Panc1 (cell line): ENCODE measurements around the gene MEGF9. TPM values are rescaled to one million over a fixed set of nuclear protein-coding genes. Genes with fewer than 3 reads are reported as not detected.

Experiments used
- ATAC-seq: fragments of 200-7000 bp; cut with Tn5 transposase; 2 replicates; pipeline ENCODE4 v1.9.1; 2020; ENCODE audit warnings: mild to moderate bottlenecking, moderate library complexity
- BruUV-seq: library from RNA; stranded (reverse); fragments of 400-500 nt; replicated peaks from 2 replicates; lab custom pipeline; 2021; lab: Mats Ljungman, UMichigan
- CTCF ChIA-PET: fragments of 300-600 bp; sonication (Branson Sonifier 250); formaldehyde crosslinking; loops from one replicate; lab custom pipeline; 2022; ENCODE audit warnings: antibody characterized with exemption; lab: Charles Lee
- POLR2A ChIA-PET: fragments of 300-600 bp; sonication (Branson Sonifier 250); formaldehyde crosslinking; loops from one replicate; lab custom pipeline; 2022; ENCODE audit warnings: antibody characterized with exemption; lab: Charles Lee
- DNase-seq: peaks from one replicate; pipeline ENCODE4 v3.0.0-alpha.2; 2010; ENCODE audit warnings: low read depth, low spot score
- H3K27ac ChIP-seq: 2 replicates; pipeline ENCODE4 v1.5.1; 2011; ENCODE audit warnings: mild to moderate bottlenecking, low read length, inconsistent platforms
- H3K27me3 ChIP-seq: fragments of 200-500 bp; sonication (Bioruptor generic); 2 replicates; pipeline ENCODE4 v1.6.0; 2014; ENCODE audit warnings: low read length, inconsistent platforms; ENCODE audit not compliant: control insufficient read depth, insufficient read depth
- H3K36me3 ChIP-seq: fragments of 200-500 bp; sonication (Bioruptor generic); 2 replicates; pipeline ENCODE4 v1.5.1; 2014; ENCODE audit warnings: inconsistent platforms, mild to moderate bottlenecking, low read length, moderate library complexity; ENCODE audit not compliant: control insufficient read depth, insufficient read depth
- H3K4me1 ChIP-seq: 2 replicates; pipeline ENCODE4 v1.5.1; 2011; ENCODE audit warnings: inconsistent platforms, mild to moderate bottlenecking, low read length, moderate library complexity; ENCODE audit not compliant: control insufficient read depth, insufficient read depth
- H3K4me3 ChIP-seq, 2 experiments: 2 replicates each; pipeline ENCODE4 v1.5.1; 2011 to 2012; ENCODE audit warnings: low read depth in 2 of 2, low read length in 2 of 2, mild to moderate bottlenecking in 2 of 2, inconsistent platforms in 1 of 2, moderate library complexity in 1 of 2
- H3K9me3 ChIP-seq: fragments of 200-500 bp; sonication (Bioruptor generic); 2 replicates; pipeline ENCODE4 v1.5.1; 2014; ENCODE audit warnings: low read depth, mild to moderate bottlenecking, inconsistent platforms, low read length, moderate library complexity; ENCODE audit not compliant: control insufficient read depth, insufficient read depth
- POLR2AphosphoS5 ChIP-seq: IDR thresholded peaks from 2 replicates; pipeline ENCODE4 v1.6.1; 2012; ENCODE audit warnings: mild to moderate bottlenecking, low read depth, low read length, moderate library complexity
- SIN3A ChIP-seq: IDR thresholded peaks from 2 replicates; pipeline ENCODE4 v1.6.1; 2012; ENCODE audit warnings: low read depth, mild to moderate bottlenecking, low read length, moderate library complexity, borderline replicate concordance; ENCODE audit not compliant: insufficient read depth
- TCF7L2 ChIP-seq: IDR thresholded peaks from 2 replicates; pipeline ENCODE4 v1.6.1; 2011; ENCODE audit warnings: mild to moderate bottlenecking, low read depth, low read length, inconsistent platforms
- in situ Hi-C: cut with HindIII; loops from 2 replicates; pipeline ENCODE4 v1.10.0; 2016; ENCODE audit warnings: low sequenced_read_pairs, low pct_unique_long_range_greater_than_20kb
- intact Hi-C: fragments of 100-400 bp; cut with micrococcal nuclease; formaldehyde crosslinking; loops from one replicate; pipeline ENCODE4 v1.10.0; 2022; ENCODE audit not compliant: unreplicated experiment
- total RNA-seq: library from RNA; stranded (reverse); gene quantifications from one replicate; pipeline ENCODE4 v1.2.1, GENCODE V29; 2021; ENCODE audit not compliant: unreplicated experiment
- TF ChIP-seq, protein P1 (sequence below), 2 experiments: IDR thresholded peaks; 2 replicates each; pipeline ENCODE4 v1.6.1; 2011 to 2012; ENCODE audit warnings: low read depth in 2 of 2, control low read depth in 1 of 2, low read length in 1 of 2, mild to moderate bottlenecking in 1 of 2, moderate library complexity in 1 of 2; ENCODE audit not compliant: insufficient read depth in 1 of 2
- TF ChIP-seq, protein P2 (sequence below): fragments of 450-650 bp; IDR thresholded peaks from 2 replicates; pipeline ENCODE4 v1.5.1; 2017; ENCODE audit warnings: mild to moderate bottlenecking

Gene MEGF9
- total RNA-seq, 1 experiment from 2014 or later: 6.3 TPM

DNA sequence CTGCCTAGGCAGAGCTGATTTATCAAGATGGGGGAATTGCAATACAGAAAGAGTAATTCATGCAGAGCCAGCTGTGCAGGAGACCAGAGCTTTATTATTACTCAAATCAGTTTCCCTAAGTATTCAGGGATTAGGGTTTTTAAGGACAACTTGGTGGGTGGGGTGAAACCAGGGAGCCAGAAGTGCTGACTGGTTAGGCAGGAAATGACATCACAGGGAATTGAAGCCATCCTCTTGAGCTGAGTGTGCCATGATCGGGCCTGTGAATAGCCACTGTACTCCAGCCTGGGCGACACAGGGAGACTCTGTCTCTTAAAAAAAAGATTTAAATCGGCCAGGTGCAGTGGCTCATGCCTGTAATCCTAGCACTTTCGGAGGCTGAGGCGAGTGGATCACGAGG, 89.0 kb downstream of the MEGF9 start:
- H3K9me3 ChIP-seq: no peaks in the 10 kb centered on the region
- no peak for TF ChIP-seq SIN3A
- no peak for TF ChIP-seq TCF7L2
- TF ChIP-seq, protein P1, sequence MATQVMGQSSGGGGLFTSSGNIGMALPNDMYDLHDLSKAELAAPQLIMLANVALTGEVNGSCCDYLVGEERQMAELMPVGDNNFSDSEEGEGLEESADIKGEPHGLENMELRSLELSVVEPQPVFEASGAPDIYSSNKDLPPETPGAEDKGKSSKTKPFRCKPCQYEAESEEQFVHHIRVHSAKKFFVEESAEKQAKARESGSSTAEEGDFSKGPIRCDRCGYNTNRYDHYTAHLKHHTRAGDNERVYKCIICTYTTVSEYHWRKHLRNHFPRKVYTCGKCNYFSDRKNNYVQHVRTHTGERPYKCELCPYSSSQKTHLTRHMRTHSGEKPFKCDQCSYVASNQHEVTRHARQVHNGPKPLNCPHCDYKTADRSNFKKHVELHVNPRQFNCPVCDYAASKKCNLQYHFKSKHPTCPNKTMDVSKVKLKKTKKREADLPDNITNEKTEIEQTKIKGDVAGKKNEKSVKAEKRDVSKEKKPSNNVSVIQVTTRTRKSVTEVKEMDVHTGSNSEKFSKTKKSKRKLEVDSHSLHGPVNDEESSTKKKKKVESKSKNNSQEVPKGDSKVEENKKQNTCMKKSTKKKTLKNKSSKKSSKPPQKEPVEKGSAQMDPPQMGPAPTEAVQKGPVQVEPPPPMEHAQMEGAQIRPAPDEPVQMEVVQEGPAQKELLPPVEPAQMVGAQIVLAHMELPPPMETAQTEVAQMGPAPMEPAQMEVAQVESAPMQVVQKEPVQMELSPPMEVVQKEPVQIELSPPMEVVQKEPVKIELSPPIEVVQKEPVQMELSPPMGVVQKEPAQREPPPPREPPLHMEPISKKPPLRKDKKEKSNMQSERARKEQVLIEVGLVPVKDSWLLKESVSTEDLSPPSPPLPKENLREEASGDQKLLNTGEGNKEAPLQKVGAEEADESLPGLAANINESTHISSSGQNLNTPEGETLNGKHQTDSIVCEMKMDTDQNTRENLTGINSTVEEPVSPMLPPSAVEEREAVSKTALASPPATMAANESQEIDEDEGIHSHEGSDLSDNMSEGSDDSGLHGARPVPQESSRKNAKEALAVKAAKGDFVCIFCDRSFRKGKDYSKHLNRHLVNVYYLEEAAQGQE (IDR thresholded peaks at IDR 0.05; ENCODE audit: insufficient read depth in 1 of 2, low read depth in 2 of 2, low read length in 1 of 2): no peak
- TF ChIP-seq, protein P2, sequence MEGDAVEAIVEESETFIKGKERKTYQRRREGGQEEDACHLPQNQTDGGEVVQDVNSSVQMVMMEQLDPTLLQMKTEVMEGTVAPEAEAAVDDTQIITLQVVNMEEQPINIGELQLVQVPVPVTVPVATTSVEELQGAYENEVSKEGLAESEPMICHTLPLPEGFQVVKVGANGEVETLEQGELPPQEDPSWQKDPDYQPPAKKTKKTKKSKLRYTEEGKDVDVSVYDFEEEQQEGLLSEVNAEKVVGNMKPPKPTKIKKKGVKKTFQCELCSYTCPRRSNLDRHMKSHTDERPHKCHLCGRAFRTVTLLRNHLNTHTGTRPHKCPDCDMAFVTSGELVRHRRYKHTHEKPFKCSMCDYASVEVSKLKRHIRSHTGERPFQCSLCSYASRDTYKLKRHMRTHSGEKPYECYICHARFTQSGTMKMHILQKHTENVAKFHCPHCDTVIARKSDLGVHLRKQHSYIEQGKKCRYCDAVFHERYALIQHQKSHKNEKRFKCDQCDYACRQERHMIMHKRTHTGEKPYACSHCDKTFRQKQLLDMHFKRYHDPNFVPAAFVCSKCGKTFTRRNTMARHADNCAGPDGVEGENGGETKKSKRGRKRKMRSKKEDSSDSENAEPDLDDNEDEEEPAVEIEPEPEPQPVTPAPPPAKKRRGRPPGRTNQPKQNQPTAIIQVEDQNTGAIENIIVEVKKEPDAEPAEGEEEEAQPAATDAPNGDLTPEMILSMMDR: no peak
- no peak for TF ChIP-seq POLR2AphosphoS5
- no peaks in the 10 kb centered on the region for H3K36me3 ChIP-seq
- no peak for DNase-seq
- H3K27ac ChIP-seq: no peak overlapping the region
- no peaks in the 10 kb centered on the region for H3K27me3 ChIP-seq
- POLR2A ChIA-PET: no interaction called here
- intact Hi-C loops: no loop called here
- H3K4me3 ChIP-seq: no peak overlapping the region
- CTCF ChIA-PET: interaction anchor here (0.7 to 1.0 kb wide), 2 partner anchors 13 to 14 kb away, joined by 4 to 7 read pairs; no protein-coding TSS in a partner anchor
- no TSS peak for BruUV-seq
- 0 out of 2 replicates have a peak, but pooled peaks cover 3% of the 10 kb centered on the region for H3K4me1 ChIP-seq
- in situ Hi-C loops: no loop called here
- no peak for ATAC-seq

DNA sequence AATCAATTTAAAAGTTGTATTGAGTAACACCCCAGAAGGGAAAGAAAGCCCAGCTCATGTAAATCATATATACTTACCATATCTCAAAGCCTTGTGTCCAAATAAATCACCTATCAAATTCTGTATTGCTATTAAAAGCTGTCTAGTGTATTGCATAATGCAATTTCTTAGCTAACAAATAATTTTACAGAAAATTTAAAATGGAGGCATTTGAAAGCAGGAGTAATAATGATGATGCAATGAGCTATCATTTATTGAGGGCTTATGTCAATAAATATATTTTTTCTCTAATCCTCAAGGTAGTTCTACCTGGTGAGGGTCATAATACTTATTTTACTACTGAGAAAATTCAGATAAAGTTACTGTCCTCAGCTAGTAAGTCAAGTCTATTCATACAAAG, 91.5 kb downstream of the MEGF9 start:
- CTCF ChIA-PET: interaction anchor here (0.6 kb wide), 2 partner anchors 86 to 508 kb away, joined by 6 to 9 read pairs; no protein-coding TSS in a partner anchor
- BruUV-seq: no TSS peak
- no peak for DNase-seq
- TF ChIP-seq POLR2AphosphoS5: no peak
- TF ChIP-seq, protein P1 (IDR thresholded peaks at IDR 0.05; ENCODE audit: insufficient read depth in 1 of 2, low read depth in 2 of 2, low read length in 1 of 2): no peak
- TF ChIP-seq, protein P2: no peak
- TF ChIP-seq SIN3A: no peak
- no peak for TF ChIP-seq TCF7L2
- POLR2A ChIA-PET: no interaction called here
- no peaks in the 10 kb centered on the region for H3K36me3 ChIP-seq
- H3K27ac ChIP-seq: no peak overlapping the region
- in situ Hi-C loops: no loop called here
- no peaks in the 10 kb centered on the region for H3K27me3 ChIP-seq
- no peaks in the 10 kb centered on the region for H3K9me3 ChIP-seq
- no peaks in the 10 kb centered on the region for H3K4me1 ChIP-seq
- ATAC-seq: no peak
- intact Hi-C loops: no loop called here
- H3K4me3 ChIP-seq: no peak overlapping the region
